GM12872 (cell line): ENCODE results near the gene CRNN.

ENCODE experiments used
- CTCF ChIP-seq: IDR thresholded peaks from 3 replicates; pipeline ENCODE4 v1.5.1; 2011; ENCODE audit warnings: low read depth, mild to moderate bottlenecking, low read length, moderate library complexity; ENCODE audit not compliant: insufficient read depth

CRNN gene

GRCh38 chr1:152415454-152416227 lies 1.6 kb upstream of the CRNN start:
- no peak for TF ChIP-seq CTCF

GRCh38 chr1:152412756-152413155 lies 1.3 kb downstream of the CRNN start:
- no peak for TF ChIP-seq CTCF

- no peak for TF ChIP-seq CTCF
Measured at GRCh38 chr1:152411134-152411533, 2.9 kb downstream of the CRNN start.

GRCh38 chr1:152410599-152410998 lies 3.5 kb downstream of the CRNN start:
- TF ChIP-seq CTCF, result no peak

- no peak for TF ChIP-seq CTCF
Measured at GRCh38 chr1:152410028-152410427, 4.0 kb downstream of the CRNN start.

- 0 out of 3 replicates have a peak, but pooled peaks have one; percentile 5 for TF ChIP-seq CTCF
Measured at GRCh38 chr1:152408664-152409063, 5.4 kb downstream of the CRNN start.

- peak; percentile 69 for TF ChIP-seq CTCF
Measured at GRCh38 chr1:152398812-152399698, 15.0 kb downstream of the CRNN start.
